ENCODE measurements around the gene NKD2. TPM values are rescaled to one million over a fixed set of nuclear protein-coding genes. Genes with fewer than 3 reads are reported as not detected.
"Not testable (repeated sequence)": the region's sequence is repeated elsewhere in the genome, so short reads cannot be mapped to it uniquely, and the experiment has no call there.

Gene NKD2
- total and polyA plus RNA-seq, 2 of the 4 experiments (the other 2 are of a cell fraction): not detected

DNA sequence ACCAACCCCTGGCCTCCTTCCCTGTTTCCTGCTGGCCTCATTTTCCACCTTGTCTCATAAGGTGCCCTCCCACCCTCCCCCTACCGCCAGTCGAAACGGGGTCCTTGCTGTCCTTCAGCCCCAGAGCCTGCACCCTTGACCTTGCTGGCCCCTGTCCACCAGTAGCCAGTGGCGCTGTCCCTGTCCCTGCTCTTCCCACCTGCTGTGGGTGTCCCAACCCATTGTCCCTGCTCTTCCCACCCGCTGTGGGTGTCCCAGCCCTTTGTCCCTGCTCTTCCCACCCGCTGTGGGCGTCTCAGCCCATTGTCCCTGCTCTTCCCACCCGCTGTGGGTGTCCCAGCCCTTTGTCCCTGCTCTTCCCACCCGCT is 13.4 kb downstream of the NKD2 start:
- H3K27me3 ChIP-seq (ENCODE audit: control insufficient read depth, insufficient read depth, low read length): peaks cover 12% of the 10 kb centered on the region; the same call in 1 of the 2 replicates
- WGBS, 2 experiments (ENCODE audit: extremely low coverage in 2 of 2, insufficient read length in 1 of 2): no CpG with 5 or more reads among the region's 9 CpGs
- dilution Hi-C loops (cut with HindIII; ENCODE audit: low sequenced_read_pairs, unreplicated experiment); H3K18ac ChIP-seq (ENCODE audit: low read depth, low read length); H2BK20ac ChIP-seq (ENCODE audit: low read depth, low read length); H3K4me1 ChIP-seq (ENCODE audit: control insufficient read depth, insufficient read depth, low read length); H3K9me1 ChIP-seq (ENCODE audit: insufficient read depth, low read length); H3K4me2 ChIP-seq (ENCODE audit: low read depth, low read length); ATAC-seq (ENCODE audit: low read depth); H2BK120ac ChIP-seq (ENCODE audit: low read depth, low read length); intact Hi-C loops (cut with micrococcal nuclease); H3K36me3 ChIP-seq (ENCODE audit: control insufficient read depth, insufficient read depth, low read length); POLR2A ChIA-PET (ENCODE audit: unreplicated experiment); H3K4me3 ChIP-seq (ENCODE audit: insufficient read depth, low read depth, low read length); H4K8ac ChIP-seq (ENCODE audit: low read depth in 2 of 2, low read length in 2 of 2); H2AFZ ChIP-seq (replicated peaks; ENCODE audit: low read length, poor library complexity); H3K4ac ChIP-seq (ENCODE audit: low read depth, low read length); BruUV-seq (replicated peaks); CTCF ChIA-PET; H2AK9ac ChIP-seq (replicated peaks; ENCODE audit: low read depth, low read length, poor library complexity); H4K20me1 ChIP-seq (ENCODE audit: insufficient read depth, low read length); H3K27ac ChIP-seq (ENCODE audit: insufficient read depth, low read length); H2AK5ac ChIP-seq (ENCODE audit: low read depth, low read length); H3K9ac ChIP-seq (ENCODE audit: low read depth, low read length); H3K79me1 ChIP-seq (ENCODE audit: low read depth in 1 of 2, low read length in 2 of 2); H4K91ac ChIP-seq (ENCODE audit: insufficient read depth, low read depth, low read length); H3K23ac ChIP-seq (ENCODE audit: low read depth, low read length); H3K9me3 ChIP-seq (ENCODE audit: control insufficient read depth, insufficient read depth, low read length); H4K5ac ChIP-seq (ENCODE audit: low read depth, low read length); H3K56ac ChIP-seq (ENCODE audit: extremely low read depth, insufficient read depth, low read length); in situ Hi-C loops (cut with MboI; ENCODE audit: low sequenced_read_pairs); DNase-seq; H2BK15ac ChIP-seq (ENCODE audit: low read depth, low read length); H3K14ac ChIP-seq (replicated peaks; ENCODE audit: low read depth, low read length); H2BK5ac ChIP-seq (ENCODE audit: low read depth, low read length, poor library complexity, severe bottlenecking): not testable (repeated sequence)

All from IMR-90 (cell line).